Activated naive CD4-positive, alpha-beta T cell treated with anti-CD3 and anti-CD28 coated beads for 36 hours (primary cell): Measurements from ENCODE around the gene ADAMTS7. TPM values are rescaled to one million over a fixed set of nuclear protein-coding genes. Genes with fewer than 3 reads are reported as not detected.
"Not testable (repeated sequence)": the region's sequence is repeated elsewhere in the genome, so short reads cannot be mapped to it uniquely, and the experiment has no call there.

Experiments
- CTCF ChIA-PET: fragments of 350-600 bp; sonication (Branson Sonifier 250); formaldehyde crosslinking; loops from one replicate; lab custom pipeline; 2021; ENCODE audit warnings: antibody characterized with exemption; lab: Charles Lee
- DNase-seq: peaks from one replicate; pipeline ENCODE4 v3.0.0-alpha.2; 2020
- H3K27ac Mint-ChIP-seq: one replicate; pipeline ENCODE4 v1.8.0; 2021; ENCODE audit warnings: mild to moderate bottlenecking, mixed read lengths
- H3K27me3 Mint-ChIP-seq: one replicate; pipeline ENCODE4 v1.8.0; 2021; ENCODE audit warnings: low read depth, mixed read lengths
- H3K36me3 Mint-ChIP-seq: one replicate; pipeline ENCODE4 v1.8.0; 2021; ENCODE audit warnings: low read depth, mixed read lengths
- H3K4me1 Mint-ChIP-seq: one replicate; pipeline ENCODE4 v1.8.0; 2021; ENCODE audit warnings: low read depth, mixed read lengths
- H3K4me3 Mint-ChIP-seq: one replicate; pipeline ENCODE4 v1.8.0; 2021; ENCODE audit warnings: mild to moderate bottlenecking, moderate library complexity, mixed read lengths
- H3K9me3 Mint-ChIP-seq: one replicate; pipeline ENCODE4 v1.8.0; 2021; ENCODE audit warnings: mixed read lengths
- intact Hi-C: fragments of 100-400 bp; cut with micrococcal nuclease; formaldehyde crosslinking; loops from one replicate; pipeline ENCODE4 v1.15.1; 2023
- total RNA-seq, 2 experiments: library from RNA; stranded (reverse); gene quantifications; one replicate each; pipeline ENCODE4 v1.2.3, GENCODE V29; 2021

Gene ADAMTS7
- under 1 TPM; 0.07 to 0.10 TPM for total RNA-seq

GRCh38 chr15:78811124-78811824 is at the start of gene ADAMTS7:
ADAMTS7 (minus strand) TSS chr15:78811464; CDS start chr15:78811220, 244 bp downstream.
- Mint-ChIP-seq H3K9me3 (peaks cover 3% of the 10 kb centered on the region), H3K4me1 (peaks cover 4% of the 10 kb centered on the region), H3K4me3 (peak within 1 kb of the TSS; percentile 69), H3K27ac (no peak within 1 kb of the TSS), H3K36me3 (no peaks in the 10 kb centered on the region), H3K27me3 (peaks cover 43% of the 10 kb centered on the region)
- CTCF ChIA-PET, result interaction anchor here (0.6 kb wide), 1 partner anchor 26 kb away, joined by 3 read pairs; no protein-coding TSS in a partner anchor
- intact Hi-C loops, result no loop called here
- peak; percentile 46 for DNase-seq

GRCh38 chr15:78859971-78860719 is 48.9 kb upstream of the ADAMTS7 start:
- H3K4me1 Mint-ChIP-seq, result peaks cover 9% of the 10 kb centered on the region
- peak overlapping the region; percentile 80 for H3K4me3 Mint-ChIP-seq
- intact Hi-C loops, result loop anchor here (1.0 kb wide), 1 partner anchor 13 kb away; no protein-coding TSS in a partner anchor
- H3K27ac Mint-ChIP-seq, result peak overlapping the region; percentile 66
- H3K27me3 Mint-ChIP-seq, result no peaks in the 10 kb centered on the region
- DNase-seq, result peak; percentile 79
- H3K9me3 Mint-ChIP-seq, result no peaks in the 10 kb centered on the region
- CTCF ChIA-PET, result interaction anchor here (0.7 to 1.4 kb wide), 4 partner anchors 11 to 92 kb away, joined by 3 to 5 read pairs (median 4); no protein-coding TSS in a partner anchor
- H3K36me3 Mint-ChIP-seq, result no peaks in the 10 kb centered on the region

GRCh38 chr15:78855746-78856145 is 44.5 kb upstream of the ADAMTS7 start:
- CTCF ChIA-PET, result no interaction called here
- Mint-ChIP-seq H3K27me3 (no peaks in the 10 kb centered on the region), H3K36me3 (no peaks in the 10 kb centered on the region), H3K27ac (no peak overlapping the region), H3K4me3 (no peak overlapping the region), H3K9me3 (no peaks in the 10 kb centered on the region), H3K4me1 (peaks cover 12% of the 10 kb centered on the region)
- intact Hi-C loops, result no loop called here
- no peak for DNase-seq

GRCh38 chr15:78854833-78855372 is 43.6 kb upstream of the ADAMTS7 start:
- Mint-ChIP-seq H3K4me1 (peaks cover 8% of the 10 kb centered on the region), H3K27ac (no peak overlapping the region), H3K4me3 (no peak overlapping the region), H3K27me3 (no peaks in the 10 kb centered on the region), H3K9me3 (no peaks in the 10 kb centered on the region), H3K36me3 (no peaks in the 10 kb centered on the region)
- CTCF ChIA-PET, result no interaction called here
- intact Hi-C loops, result no loop called here
- no peak for DNase-seq

DNA sequence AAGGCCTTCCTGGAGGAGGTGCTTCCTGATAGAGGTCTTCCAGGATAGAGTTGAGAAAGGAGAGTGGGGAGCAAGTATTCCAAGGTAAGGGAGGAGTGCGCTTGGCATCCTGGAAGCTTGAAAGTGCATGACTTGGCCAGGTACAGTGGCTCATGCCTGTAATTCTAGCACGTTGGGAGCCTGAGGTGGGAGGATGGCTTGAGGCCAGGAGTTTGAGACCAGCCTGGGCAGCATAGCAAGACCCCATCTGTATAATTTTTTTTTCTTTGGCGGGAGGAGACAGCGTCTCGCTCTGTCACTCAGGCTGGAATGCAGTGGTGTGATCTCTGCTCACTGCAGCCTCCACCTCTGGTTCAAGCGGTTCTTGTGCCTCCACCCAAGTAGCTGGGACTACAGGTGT is 42.2 kb upstream of the ADAMTS7 start:
- Mint-ChIP-seq H3K9me3 (no peaks in the 10 kb centered on the region), H3K36me3 (no peaks in the 10 kb centered on the region), H3K4me1 (peaks cover 6% of the 10 kb centered on the region), H3K27ac (no peak overlapping the region), H3K4me3 (no peak overlapping the region), H3K27me3 (no peaks in the 10 kb centered on the region)
- DNase-seq, result no peak
- CTCF ChIA-PET, result no interaction called here
- intact Hi-C loops, result no loop called here

- no peak overlapping the region for H3K4me3 Mint-ChIP-seq
- no peak for DNase-seq
- peaks cover 6% of the 10 kb centered on the region for H3K4me1 Mint-ChIP-seq
- no peaks in the 10 kb centered on the region for H3K27me3 Mint-ChIP-seq
- no peaks in the 10 kb centered on the region for H3K36me3 Mint-ChIP-seq
- H3K9me3 Mint-ChIP-seq, result no peaks in the 10 kb centered on the region
- CTCF ChIA-PET, result interaction anchor here (0.5 kb wide), 1 partner anchor 44 kb away, joined by 4 read pairs; no protein-coding TSS in a partner anchor
- H3K27ac Mint-ChIP-seq, result no peak overlapping the region
- intact Hi-C loops, result no loop called here
Observed at GRCh38 chr15:78850941-78851755, 39.9 kb upstream of the ADAMTS7 start.

GRCh38 chr15:78850352-78850751 is 39.1 kb upstream of the ADAMTS7 start:
- Mint-ChIP-seq H3K27ac (no peak overlapping the region), H3K9me3 (no peaks in the 10 kb centered on the region)
- CTCF ChIA-PET, result interaction anchor here (0.5 kb wide), 1 partner anchor 135 kb away, joined by 4 read pairs; no protein-coding TSS in a partner anchor

GRCh38 chr15:78847387-78847906 is 36.2 kb upstream of the ADAMTS7 start:
- DNase-seq, H3K4me1 Mint-ChIP-seq, H3K27me3 Mint-ChIP-seq, CTCF ChIA-PET, H3K27ac Mint-ChIP-seq, H3K9me3 Mint-ChIP-seq, H3K4me3 Mint-ChIP-seq, H3K36me3 Mint-ChIP-seq, intact Hi-C loops: not testable (repeated sequence)

More at GRCh38 chr15:78850352-78850751, 39.1 kb upstream of the ADAMTS7 start:
- H3K4me3 Mint-ChIP-seq, result no peak overlapping the region
- no peaks in the 10 kb centered on the region for H3K36me3 Mint-ChIP-seq
- H3K27me3 Mint-ChIP-seq, result no peaks in the 10 kb centered on the region
- peaks cover 4% of the 10 kb centered on the region for H3K4me1 Mint-ChIP-seq
- intact Hi-C loops, result no loop called here
- no peak for DNase-seq

DNA sequence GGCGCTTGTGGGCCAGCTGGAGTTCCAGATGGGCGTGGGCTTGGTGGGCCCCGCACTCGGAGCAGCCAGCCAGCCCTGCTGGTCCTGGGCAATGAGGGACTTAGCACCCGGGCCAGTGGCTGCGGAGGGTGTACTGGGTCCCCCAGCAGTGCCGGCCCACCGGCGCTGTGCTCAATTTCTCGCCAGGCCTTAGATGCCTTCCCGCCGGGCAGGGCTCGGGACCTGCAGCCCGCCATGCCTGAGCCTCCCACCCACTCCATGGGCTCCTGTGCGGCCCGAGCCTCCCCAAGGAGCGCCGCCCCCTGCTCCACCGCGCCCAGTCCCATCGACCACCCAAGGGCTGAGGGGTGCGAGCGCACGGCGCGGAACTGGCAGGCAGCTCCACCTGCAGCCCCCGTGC is 35.6 kb upstream of the ADAMTS7 start:
- CTCF ChIA-PET, result not testable (repeated sequence)

GRCh38 chr15:78842519-78842918 is 31.3 kb upstream of the ADAMTS7 start:
- Mint-ChIP-seq H3K9me3 (no peaks in the 10 kb centered on the region), H3K27ac (no peak overlapping the region), H3K27me3 (no peaks in the 10 kb centered on the region), H3K4me1 (no peaks in the 10 kb centered on the region), H3K36me3 (no peaks in the 10 kb centered on the region), H3K4me3 (no peak overlapping the region)
- intact Hi-C loops, result no loop called here
- no peak for DNase-seq
- CTCF ChIA-PET, result no interaction called here

More for the DNA sequence above, 35.6 kb upstream of the ADAMTS7 start:
- H3K27me3 Mint-ChIP-seq, DNase-seq, H3K27ac Mint-ChIP-seq, H3K9me3 Mint-ChIP-seq, intact Hi-C loops, H3K4me1 Mint-ChIP-seq, H3K36me3 Mint-ChIP-seq, H3K4me3 Mint-ChIP-seq: not testable (repeated sequence)

DNA sequence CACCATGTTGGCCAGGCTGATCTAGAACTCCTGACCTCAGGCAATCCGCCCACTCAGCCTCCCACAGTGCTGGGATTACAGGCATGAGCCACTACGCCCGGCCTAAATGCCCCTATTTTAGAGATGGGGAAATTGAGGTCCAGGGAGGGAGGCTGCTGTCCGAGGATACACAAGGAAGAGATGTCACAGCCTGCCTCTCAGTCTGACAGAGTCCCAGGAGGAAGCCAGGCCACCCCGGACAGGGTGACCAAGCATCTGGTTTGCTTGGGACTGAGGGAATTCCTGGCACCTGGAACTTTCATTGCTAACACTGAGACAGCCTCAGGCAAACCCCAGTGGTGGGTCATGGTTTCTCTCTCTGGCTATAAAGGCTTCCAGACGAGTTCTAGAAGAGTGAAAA is 30.6 kb upstream of the ADAMTS7 start:
- intact Hi-C loops, result no loop called here
- Mint-ChIP-seq H3K27me3 (no peaks in the 10 kb centered on the region), H3K4me3 (no peak overlapping the region), H3K27ac (no peak overlapping the region), H3K4me1 (no peaks in the 10 kb centered on the region), H3K36me3 (no peaks in the 10 kb centered on the region), H3K9me3 (no peaks in the 10 kb centered on the region)
- CTCF ChIA-PET, result no interaction called here
- DNase-seq, result no peak

GRCh38 chr15:78841376-78841706 is 30.1 kb upstream of the ADAMTS7 start:
- Mint-ChIP-seq H3K27me3 (no peaks in the 10 kb centered on the region), H3K4me3 (no peak overlapping the region), H3K27ac (no peak overlapping the region), H3K36me3 (no peaks in the 10 kb centered on the region), H3K9me3 (no peaks in the 10 kb centered on the region), H3K4me1 (no peaks in the 10 kb centered on the region)
- no peak for DNase-seq
- CTCF ChIA-PET, result no interaction called here
- intact Hi-C loops, result no loop called here
